GM23338 (cell line): ENCODE results near the gene TPPP3. TPM values are rescaled to one million over a fixed set of nuclear protein-coding genes. Genes with fewer than 3 reads are reported as not detected.
A peak's percentile ranks its signal among the peaks of the same experiment; 100 is the strongest.

Experiments
- ATAC-seq: fragments of 200-7000 bp; cut with Tn5 transposase; 3 replicates; pipeline ENCODE4 v1.9.1; 2020
- DNase-seq: peaks from one replicate; pipeline ENCODE4 v3.0.0-alpha.2; 2015; ENCODE audit warnings: low spot score
- H2AFZ ChIP-seq: fragments of 200-600 bp; sonication (generic); 2 replicates; pipeline ENCODE4 v1.8.0; 2016; ENCODE audit warnings: antibody characterized with exemption, mild to moderate bottlenecking, moderate library complexity
- H3F3A ChIP-seq: fragments of 200-600 bp; sonication (generic); replicated peaks from 2 replicates; pipeline ENCODE4 v1.8.0; 2017; ENCODE audit warnings: antibody characterized with exemption, mixed run types, low read depth
- H3K27ac ChIP-seq: fragments of 200-600 bp; sonication (generic); 2 replicates; pipeline ENCODE4 v1.6.1; 2016; ENCODE audit warnings: low read depth
- H3K27me3 ChIP-seq: fragments of 200-600 bp; sonication (generic); 2 replicates; pipeline ENCODE4 v1.8.0; 2016; ENCODE audit warnings: mild to moderate bottlenecking, mixed run types, moderate library complexity; ENCODE audit not compliant: insufficient read depth
- H3K36me3 ChIP-seq: fragments of 200-600 bp; sonication (generic); 2 replicates; pipeline ENCODE4 v1.8.0; 2016; ENCODE audit warnings: mild to moderate bottlenecking; ENCODE audit not compliant: insufficient read depth
- H3K4me1 ChIP-seq: fragments of 200-600 bp; sonication (generic); 2 replicates; pipeline ENCODE4 v1.8.0; 2016; ENCODE audit warnings: mild to moderate bottlenecking, moderate library complexity; ENCODE audit not compliant: insufficient read depth
- H3K4me2 ChIP-seq: fragments of 200-600 bp; sonication (generic); 2 replicates; pipeline ENCODE4 v1.7.1; 2017; ENCODE audit warnings: mixed run types
- H3K4me3 ChIP-seq: fragments of 200-600 bp; sonication (generic); 2 replicates; pipeline ENCODE4 v1.6.1; 2016; ENCODE audit warnings: mixed run types
- H3K79me2 ChIP-seq: fragments of 200-600 bp; sonication (generic); replicated peaks from 2 replicates; pipeline ENCODE4 v1.8.0; 2017; ENCODE audit warnings: mild to moderate bottlenecking; ENCODE audit not compliant: insufficient read depth
- H3K9me2 ChIP-seq: fragments of 200-600 bp; sonication (generic); 2 replicates; pipeline ENCODE4 v1.8.0; 2017; ENCODE audit not compliant: insufficient read depth
- H4K20me1 ChIP-seq: fragments of 200-600 bp; sonication (generic); replicated peaks from 2 replicates; pipeline ENCODE4 v1.8.0; 2017; ENCODE audit warnings: mild to moderate bottlenecking; ENCODE audit not compliant: insufficient read depth
- H3K27ac Mint-ChIP-seq: 2 replicates; pipeline ENCODE4 v1.8.0; 2020; ENCODE audit warnings: inconsistent platforms, mild to moderate bottlenecking, moderate library complexity, mixed read lengths
- H3K27me3 Mint-ChIP-seq: 3 replicates; pipeline ENCODE4 v1.8.0; 2022; ENCODE audit warnings: low read depth, mild to moderate bottlenecking, moderate library complexity, mixed read lengths, inconsistent platforms; ENCODE audit not compliant: insufficient read depth, poor library complexity
- H3K36me3 Mint-ChIP-seq: 3 replicates; pipeline ENCODE4 v1.8.0; 2021; ENCODE audit warnings: low read depth, mild to moderate bottlenecking, inconsistent platforms, moderate library complexity, mixed read lengths
- H3K4me1 Mint-ChIP-seq: 3 replicates; pipeline ENCODE4 v1.8.0; 2020; ENCODE audit warnings: mild to moderate bottlenecking, inconsistent platforms, mixed read lengths
- H3K4me3 Mint-ChIP-seq: 3 replicates; pipeline ENCODE4 v1.8.0; 2021; ENCODE audit warnings: moderate library complexity, mild to moderate bottlenecking, inconsistent platforms, mixed read lengths
- H3K9me3 Mint-ChIP-seq: 3 replicates; pipeline ENCODE4 v1.8.0; 2020; ENCODE audit warnings: moderate library complexity, mild to moderate bottlenecking, inconsistent platforms, mixed read lengths
- CTCF ChIP-seq, 2 experiments: fragments of 200-600 bp in 1 of 2; sonication (generic) in 1 of 2; conservative IDR thresholded peaks; 2 replicates each; pipeline versions ENCODE4 v1.5.1 to v1.6.1; 2016 to 2017; ENCODE audit warnings: antibody characterized with exemption in 2 of 2, low read depth in 2 of 2, mild to moderate bottlenecking in 2 of 2, moderate library complexity in 1 of 2
- ETS1 ChIP-seq: IDR thresholded peaks from 2 replicates; pipeline ENCODE4 v1.6.1; 2016; ENCODE audit warnings: antibody characterized with exemption
- EZH2phosphoT487 ChIP-seq: fragments of 200-600 bp; sonication (generic); IDR thresholded peaks from one replicate; pipeline ENCODE4 v1.8.1; 2018; ENCODE audit warnings: antibody characterized with exemption; ENCODE audit not compliant: unreplicated experiment
- NANOG ChIP-seq: IDR thresholded peaks from 2 replicates; pipeline ENCODE4 v1.6.1; 2016; ENCODE audit warnings: antibody characterized with exemption, borderline replicate concordance
- POLR2AphosphoS5 ChIP-seq: IDR thresholded peaks from 2 replicates; pipeline ENCODE4 v1.6.1; 2016; ENCODE audit warnings: antibody characterized with exemption, low read depth
- REST ChIP-seq: IDR thresholded peaks from one replicate; pipeline ENCODE4 v1.6.1; 2018; ENCODE audit warnings: antibody characterized with exemption; ENCODE audit not compliant: unreplicated experiment
- STAT1 ChIP-seq: IDR thresholded peaks from one replicate; pipeline ENCODE4 v1.6.1; 2016; ENCODE audit warnings: antibody characterized with exemption; ENCODE audit not compliant: unreplicated experiment
- polyA plus RNA-seq: library from polyadenylated mRNA; unstranded; fragments of >200 nt; fragmentation: Nextera tagmentation; extraction: Ambion mirVana; gene quantifications from 2 replicates; pipeline ENCODE4 v1.2.1, GENCODE V29; 2016
- total RNA-seq: library from RNA; depleted of rRNA; stranded (reverse); fragments of >200 nt; shearing (Covaris generic); gene quantifications from 2 replicates; pipeline ENCODE4 v1.2.3, GENCODE V29; 2014
- TF ChIP-seq, protein P1 (sequence below): fragments of 250-450 bp; sonication (Bioruptor Pico); IDR thresholded peaks from 2 replicates; pipeline ENCODE4 v1.5.0; 2020; ENCODE audit warnings: mild to moderate bottlenecking, moderate library complexity

TPPP3 gene
- total and polyA plus RNA-seq, 2 experiments from 2014 or later = 0.26 to 0.28 TPM

- H3K27me3 Mint-ChIP-seq = peaks cover 21% of the 10 kb centered on the region
- ATAC-seq (no peak), DNase-seq (no peak)
- H2AFZ ChIP-seq = no peak overlapping the region
- H3K4me1 Mint-ChIP-seq = peaks cover 21% of the 10 kb centered on the region
- no peaks in the 10 kb centered on the region for H3K79me2 ChIP-seq
- H3K9me2 ChIP-seq = no peaks in the 10 kb centered on the region
- no peak overlapping the region for H3K27ac ChIP-seq
- no peak overlapping the region for H3K4me3 ChIP-seq
- peaks cover 3% of the 10 kb centered on the region; the same call in 1 of the 2 replicates for H3K36me3 ChIP-seq
- no peak overlapping the region for H3K4me2 ChIP-seq
- no peak overlapping the region for H3K27ac Mint-ChIP-seq
- TF ChIP-seq STAT1 (no peak), NANOG (no peak)
- no peaks in the 10 kb centered on the region for H3K27me3 ChIP-seq
- H3K9me3 Mint-ChIP-seq = peaks cover 3% of the 10 kb centered on the region; the same call in 1 of the 3 replicates
- no peak overlapping the region for H3K4me3 Mint-ChIP-seq
- peaks cover 9% of the 10 kb centered on the region; the same call in 1 of the 2 replicates for H3K4me1 ChIP-seq
- no peaks in the 10 kb centered on the region for H3F3A ChIP-seq
- peaks cover 19% of the 10 kb centered on the region for H3K36me3 Mint-ChIP-seq
- no peaks in the 10 kb centered on the region for H4K20me1 ChIP-seq
Observed at GRCh38 chr16:67436640-67437193, 43.4 kb upstream of the TPPP3 start.

DNA sequence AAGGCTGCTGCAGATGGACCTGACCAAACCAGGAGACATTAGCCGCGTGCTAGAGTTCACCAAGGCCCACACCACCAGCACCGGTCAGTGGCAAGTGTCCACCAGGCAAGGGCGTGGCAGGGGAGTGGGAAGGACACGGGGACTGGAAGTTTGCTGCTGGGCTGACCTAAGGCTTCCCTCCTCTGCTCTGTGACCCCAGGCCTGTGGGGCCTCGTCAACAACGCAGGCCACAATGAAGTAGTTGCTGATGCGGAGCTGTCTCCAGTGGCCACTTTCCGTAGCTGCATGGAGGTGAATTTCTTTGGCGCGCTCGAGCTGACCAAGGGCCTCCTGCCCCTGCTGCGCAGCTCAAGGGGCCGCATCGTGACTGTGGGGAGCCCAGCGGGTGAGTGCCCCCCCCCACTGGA lies 42.5 kb upstream of the TPPP3 start:
- Histone ChIP-seq H3K36me3 (peaks cover 3% of the 10 kb centered on the region; the same call in 1 of the 2 replicates), H3K4me1 (peaks cover 9% of the 10 kb centered on the region; the same call in 1 of the 2 replicates), H2AFZ (no peak overlapping the region), H3K4me2 (no peak overlapping the region), H3K27me3 (no peaks in the 10 kb centered on the region), H4K20me1 (no peaks in the 10 kb centered on the region), H3K27ac (no peak overlapping the region), H3K79me2 (no peaks in the 10 kb centered on the region), H3F3A (no peaks in the 10 kb centered on the region), H3K9me2 (no peaks in the 10 kb centered on the region), H3K4me3 (no peak overlapping the region)
- Mint-ChIP-seq H3K27me3 (peaks cover 25% of the 10 kb centered on the region), H3K27ac (no peak overlapping the region), H3K36me3 (peaks cover 19% of the 10 kb centered on the region), H3K4me1 (peaks cover 20% of the 10 kb centered on the region), H3K9me3 (peaks cover 3% of the 10 kb centered on the region; the same call in 1 of the 3 replicates), H3K4me3 (no peak overlapping the region)
- peak; percentile 5; the same call in 1 of the 3 replicates for ATAC-seq
- DNase-seq = no peak
- TF ChIP-seq STAT1 (no peak), CTCF (conservative IDR thresholded peaks at IDR 0.05; ENCODE audit: low read depth in 2 of 2) (no peak), REST (no peak), POLR2AphosphoS5 (no peak), NANOG (no peak), ETS1 (no peak), EZH2phosphoT487 (no peak)
- TF ChIP-seq, protein P1, sequence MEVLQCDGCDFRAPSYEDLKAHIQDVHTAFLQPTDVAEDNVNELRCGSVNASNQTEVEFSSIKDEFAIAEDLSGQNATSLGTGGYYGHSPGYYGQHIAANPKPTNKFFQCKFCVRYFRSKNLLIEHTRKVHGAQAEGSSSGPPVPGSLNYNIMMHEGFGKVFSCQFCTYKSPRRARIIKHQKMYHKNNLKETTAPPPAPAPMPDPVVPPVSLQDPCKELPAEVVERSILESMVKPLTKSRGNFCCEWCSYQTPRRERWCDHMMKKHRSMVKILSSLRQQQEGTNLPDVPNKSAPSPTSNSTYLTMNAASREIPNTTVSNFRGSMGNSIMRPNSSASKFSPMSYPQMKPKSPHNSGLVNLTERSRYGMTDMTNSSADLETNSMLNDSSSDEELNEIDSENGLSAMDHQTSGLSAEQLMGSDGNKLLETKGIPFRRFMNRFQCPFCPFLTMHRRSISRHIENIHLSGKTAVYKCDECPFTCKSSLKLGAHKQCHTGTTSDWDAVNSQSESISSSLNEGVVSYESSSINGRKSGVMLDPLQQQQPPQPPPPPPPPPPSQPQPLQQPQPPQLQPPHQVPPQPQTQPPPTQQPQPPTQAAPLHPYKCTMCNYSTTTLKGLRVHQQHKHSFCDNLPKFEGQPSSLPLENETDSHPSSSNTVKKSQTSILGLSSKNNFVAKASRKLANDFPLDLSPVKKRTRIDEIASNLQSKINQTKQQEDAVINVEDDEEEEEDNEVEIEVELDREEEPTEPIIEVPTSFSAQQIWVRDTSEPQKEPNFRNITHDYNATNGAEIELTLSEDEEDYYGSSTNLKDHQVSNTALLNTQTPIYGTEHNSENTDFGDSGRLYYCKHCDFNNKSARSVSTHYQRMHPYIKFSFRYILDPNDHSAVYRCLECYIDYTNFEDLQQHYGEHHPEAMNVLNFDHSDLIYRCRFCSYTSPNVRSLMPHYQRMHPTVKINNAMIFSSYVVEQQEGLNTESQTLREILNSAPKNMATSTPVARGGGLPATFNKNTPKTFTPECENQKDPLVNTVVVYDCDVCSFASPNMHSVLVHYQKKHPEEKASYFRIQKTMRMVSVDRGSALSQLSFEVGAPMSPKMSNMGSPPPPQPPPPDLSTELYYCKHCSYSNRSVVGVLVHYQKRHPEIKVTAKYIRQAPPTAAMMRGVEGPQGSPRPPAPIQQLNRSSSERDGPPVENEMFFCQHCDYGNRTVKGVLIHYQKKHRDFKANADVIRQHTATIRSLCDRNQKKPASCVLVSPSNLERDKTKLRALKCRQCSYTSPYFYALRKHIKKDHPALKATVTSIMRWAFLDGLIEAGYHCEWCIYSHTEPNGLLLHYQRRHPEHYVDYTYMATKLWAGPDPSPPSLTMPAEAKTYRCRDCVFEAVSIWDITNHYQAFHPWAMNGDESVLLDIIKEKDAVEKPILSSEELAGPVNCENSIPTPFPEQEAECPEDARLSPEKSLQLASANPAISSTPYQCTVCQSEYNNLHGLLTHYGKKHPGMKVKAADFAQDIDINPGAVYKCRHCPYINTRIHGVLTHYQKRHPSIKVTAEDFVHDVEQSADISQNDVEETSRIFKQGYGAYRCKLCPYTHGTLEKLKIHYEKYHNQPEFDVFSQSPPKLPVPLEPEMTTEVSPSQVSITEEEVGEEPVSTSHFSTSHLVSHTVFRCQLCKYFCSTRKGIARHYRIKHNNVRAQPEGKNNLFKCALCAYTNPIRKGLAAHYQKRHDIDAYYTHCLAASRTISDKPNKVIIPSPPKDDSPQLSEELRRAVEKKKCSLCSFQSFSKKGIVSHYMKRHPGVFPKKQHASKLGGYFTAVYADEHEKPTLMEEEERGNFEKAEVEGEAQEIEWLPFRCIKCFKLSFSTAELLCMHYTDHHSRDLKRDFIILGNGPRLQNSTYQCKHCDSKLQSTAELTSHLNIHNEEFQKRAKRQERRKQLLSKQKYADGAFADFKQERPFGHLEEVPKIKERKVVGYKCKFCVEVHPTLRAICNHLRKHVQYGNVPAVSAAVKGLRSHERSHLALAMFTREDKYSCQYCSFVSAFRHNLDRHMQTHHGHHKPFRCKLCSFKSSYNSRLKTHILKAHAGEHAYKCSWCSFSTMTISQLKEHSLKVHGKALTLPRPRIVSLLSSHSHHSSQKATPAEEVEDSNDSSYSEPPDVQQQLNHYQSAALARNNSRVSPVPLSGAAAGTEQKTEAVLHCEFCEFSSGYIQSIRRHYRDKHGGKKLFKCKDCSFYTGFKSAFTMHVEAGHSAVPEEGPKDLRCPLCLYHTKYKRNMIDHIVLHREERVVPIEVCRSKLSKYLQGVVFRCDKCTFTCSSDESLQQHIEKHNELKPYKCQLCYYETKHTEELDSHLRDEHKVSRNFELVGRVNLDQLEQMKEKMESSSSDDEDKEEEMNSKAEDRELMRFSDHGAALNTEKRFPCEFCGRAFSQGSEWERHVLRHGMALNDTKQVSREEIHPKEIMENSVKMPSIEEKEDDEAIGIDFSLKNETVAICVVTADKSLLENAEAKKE (CRISPR knock-in tag) = no peak
